OCI-LY7 (cell line): ENCODE data around the gene PDLIM1. TPM values are rescaled to one million over a fixed set of nuclear protein-coding genes. Genes with fewer than 3 reads are reported as not detected.

Source experiments
- BruUV-seq: library from RNA; stranded (reverse); fragments of 400-500 nt; replicated peaks from 2 replicates; lab custom pipeline; 2021; lab: Mats Ljungman, UMichigan
- CTCF ChIA-PET: fragments of 300-600 bp; sonication (Branson Sonifier 250); formaldehyde crosslinking; loops from one replicate; lab custom pipeline; 2022; ENCODE audit warnings: antibody characterized with exemption; ENCODE audit not compliant: unreplicated experiment; lab: Charles Lee
- POLR2A ChIA-PET: fragments of 300-600 bp; sonication (Branson Sonifier 250); formaldehyde crosslinking; loops from one replicate; lab custom pipeline; 2022; ENCODE audit warnings: antibody characterized with exemption; lab: Charles Lee
- DNase-seq: peaks from one replicate; pipeline ENCODE4 v3.0.0-alpha.2; 2015; ENCODE audit warnings: low spot score
- H2AFZ ChIP-seq: fragments of 200-600 bp; sonication (generic), shearing (Covaris generic); 2 replicates; pipeline ENCODE4 v1.6.1; 2014; ENCODE audit warnings: mild to moderate bottlenecking, antibody characterized with exemption, low read length, moderate library complexity
- H3K27ac ChIP-seq: fragments of 200-600 bp; sonication (generic); 2 replicates; pipeline ENCODE4 v1.5.1; 2014; ENCODE audit warnings: mixed run types, low read depth, mild to moderate bottlenecking, moderate library complexity, low read length, inconsistent platforms; ENCODE audit not compliant: poor library complexity, severe bottlenecking
- H3K36me3 ChIP-seq: fragments of 200-600 bp; sonication (generic); 2 replicates; pipeline ENCODE4 v1.6.1; 2014; ENCODE audit warnings: mild to moderate bottlenecking, antibody characterized with exemption, low read length, moderate library complexity, mixed read lengths; ENCODE audit not compliant: insufficient read depth
- H3K4me1 ChIP-seq: fragments of 200-600 bp; sonication (generic); 2 replicates; pipeline ENCODE4 v1.5.1; 2014; ENCODE audit warnings: mild to moderate bottlenecking, low read length; ENCODE audit not compliant: insufficient read depth, poor library complexity, severe bottlenecking
- H3K4me2 ChIP-seq: fragments of 200-600 bp; sonication (generic); 2 replicates; pipeline ENCODE4 v1.6.1; 2014; ENCODE audit warnings: mild to moderate bottlenecking, low read length
- H3K4me3 ChIP-seq: fragments of 200-600 bp; sonication (generic); 2 replicates; pipeline ENCODE4 v1.5.1; 2014; ENCODE audit warnings: mild to moderate bottlenecking, low read depth, low read length; ENCODE audit not compliant: poor library complexity, severe bottlenecking
- H3K79me2 ChIP-seq: fragments of 200-600 bp; sonication (generic); 2 replicates; pipeline ENCODE4 v1.6.1; 2016; ENCODE audit warnings: low read depth, mild to moderate bottlenecking, low read length, moderate library complexity, mixed read lengths; ENCODE audit not compliant: insufficient read depth
- H3K9me2 ChIP-seq: fragments of 200-600 bp; sonication (generic); 2 replicates; pipeline ENCODE4 v1.6.1; 2016; ENCODE audit warnings: mild to moderate bottlenecking, low read length, mixed read lengths; ENCODE audit not compliant: insufficient read depth
- H3K9me3 ChIP-seq: fragments of 200-600 bp; sonication (generic); 2 replicates; pipeline ENCODE4 v1.6.1; 2014; ENCODE audit warnings: mild to moderate bottlenecking, mixed run types, low read length, mixed read lengths
- H4K20me1 ChIP-seq: fragments of 200-600 bp; sonication (generic); 2 replicates; pipeline ENCODE4 v1.6.1; 2014; ENCODE audit warnings: mild to moderate bottlenecking, antibody characterized with exemption, low read length, moderate library complexity, mixed read lengths; ENCODE audit not compliant: insufficient read depth
- CTCF ChIP-seq: fragments of 200-600 bp; sonication (generic); conservative IDR thresholded peaks from 2 replicates; pipeline ENCODE4 v1.5.1; 2014; ENCODE audit warnings: mild to moderate bottlenecking, antibody characterized with exemption, low read length, moderate library complexity, mixed read lengths
- EZH2phosphoT487 ChIP-seq: fragments of 200-600 bp; sonication (generic); IDR thresholded peaks from 2 replicates; pipeline ENCODE4 v1.6.1; 2018; ENCODE audit warnings: low read depth, borderline replicate concordance, mild to moderate bottlenecking, mixed run types, antibody characterized with exemption, low read length, moderate library complexity, mixed read lengths
- intact Hi-C: fragments of 100-400 bp; cut with micrococcal nuclease; formaldehyde crosslinking; loops from one replicate; pipeline ENCODE4 v1.10.0; 2022; ENCODE audit not compliant: unreplicated experiment
- total RNA-seq, 2 experiments: library from RNA; depleted of rRNA in 1 of 2; stranded (reverse); fragments of >200 nt in 1 of 2; shearing (Covaris generic) in 1 of 2; gene quantifications; 2 replicates each; pipeline ENCODE4 v1.2.3, GENCODE V29; 2014 to 2022

Gene PDLIM1
- total RNA-seq, 2 experiments from 2014 or later: 22.3 to 105 TPM

GRCh38 chr10:95277201-95277570 lies 13.6 kb downstream of the PDLIM1 start:
- no peak overlapping the region for H2AFZ ChIP-seq
- H3K4me3 ChIP-seq: no peak overlapping the region
- no peaks in the 10 kb centered on the region for H3K9me3 ChIP-seq
- no peaks in the 10 kb centered on the region for H3K9me2 ChIP-seq
- H3K4me1 ChIP-seq: peaks cover 9% of the 10 kb centered on the region
- DNase-seq: no peak
- intact Hi-C loops: no loop called here
- H3K36me3 ChIP-seq: no peaks in the 10 kb centered on the region
- no peak overlapping the region for H3K4me2 ChIP-seq
- H4K20me1 ChIP-seq: no peaks in the 10 kb centered on the region
- CTCF ChIA-PET: interaction anchor here (0.6 kb wide), 1 partner anchor 79 kb away, joined by 3 read pairs; no protein-coding TSS in a partner anchor
- POLR2A ChIA-PET: interaction anchor here (0.7 to 1.4 kb wide), 3 partner anchors 12 to 205 kb away, joined by 3 to 6 read pairs (median 4); no protein-coding TSS in a partner anchor
- TF ChIP-seq CTCF: no peak
- no peak for TF ChIP-seq EZH2phosphoT487
- no peaks in the 10 kb centered on the region; the same call in 1 of the 2 replicates for H3K79me2 ChIP-seq
- no TSS peak for BruUV-seq
- no peak overlapping the region for H3K27ac ChIP-seq

- no TSS peak for BruUV-seq
- no peaks in the 10 kb centered on the region; the same call in 1 of the 2 replicates for H3K79me2 ChIP-seq
- ChIA-PET CTCF (interaction anchor here (0.6 kb wide), 1 partner anchor 80 kb away, joined by 3 read pairs; no protein-coding TSS in a partner anchor), POLR2A (interaction anchor here (0.5 to 1.3 kb wide), 4 partner anchors 10 to 205 kb away, joined by 3 to 6 read pairs (median 3); no protein-coding TSS in a partner anchor)
- no peak for DNase-seq
- H3K4me1 ChIP-seq: peaks cover 9% of the 10 kb centered on the region
- H3K4me3 ChIP-seq: no peak overlapping the region
- H3K36me3 ChIP-seq: no peaks in the 10 kb centered on the region
- no peaks in the 10 kb centered on the region for H3K9me2 ChIP-seq
- H3K27ac ChIP-seq: no peak overlapping the region
- no peak for TF ChIP-seq CTCF
- TF ChIP-seq EZH2phosphoT487: no peak
- H3K4me2 ChIP-seq: no peak overlapping the region
- no peaks in the 10 kb centered on the region for H4K20me1 ChIP-seq
- intact Hi-C loops: no loop called here
- H2AFZ ChIP-seq: no peak overlapping the region
- no peaks in the 10 kb centered on the region for H3K9me3 ChIP-seq
Observed at GRCh38 chr10:95276367-95277200, 14.2 kb downstream of the PDLIM1 start.
